NCI-H2171 treated with DMSO at 0.1 percent for 48 hours (cell line): ENCODE data around the gene NME4.

Experiments
- DNase-seq: peaks from one replicate; lab custom pipeline; 2025; lab: John Stamatoyannopoulos, UW

Gene NME4

GRCh38 chr16:426906-427249 is 29.9 kb downstream of the NME4 start:
- DNase-seq, result no peak

GRCh38 chr16:427250-427649 is 30.3 kb downstream of the NME4 start:
- DNase-seq, result no peak

- no peak for DNase-seq
Observed at GRCh38 chr16:430904-431303, 33.9 kb downstream of the NME4 start.

- no peak for DNase-seq
Observed at GRCh38 chr16:440627-441026, 43.6 kb downstream of the NME4 start.

- no peak for DNase-seq
Observed at GRCh38 chr16:441447-441846, 44.4 kb downstream of the NME4 start.

GRCh38 chr16:442976-443375 is 46.0 kb downstream of the NME4 start:
- DNase-seq, result no peak

- no peak for DNase-seq
Observed at GRCh38 chr16:444027-444426, 47.0 kb downstream of the NME4 start.

GRCh38 chr16:445566-445965 is 48.6 kb downstream of the NME4 start:
- peak; percentile 60 for DNase-seq
